HFFc6 (cell line): Measurements from ENCODE around the gene ZNF469. TPM values are rescaled to one million over a fixed set of nuclear protein-coding genes. Genes with fewer than 3 reads are reported as not detected.

Experiments
- DNase-seq: peaks from one replicate; pipeline ENCODE4 v3.0.0-alpha.2; 2018
- H3K27ac Mint-ChIP-seq: 2 replicates; pipeline ENCODE4 v1.8.0; 2020; ENCODE audit warnings: mild to moderate bottlenecking, mixed read lengths
- H3K27me3 Mint-ChIP-seq: 2 replicates; pipeline ENCODE4 v1.8.0; 2021; ENCODE audit warnings: mild to moderate bottlenecking, moderate library complexity, mixed read lengths; ENCODE audit not compliant: insufficient read depth
- H3K36me3 Mint-ChIP-seq: 2 replicates; pipeline ENCODE4 v1.8.0; 2021; ENCODE audit warnings: low read depth, mixed read lengths
- H3K4me1 Mint-ChIP-seq: 2 replicates; pipeline ENCODE4 v1.8.0; 2020; ENCODE audit warnings: low read depth, mixed read lengths
- H3K4me3 Mint-ChIP-seq: 2 replicates; pipeline ENCODE4 v1.8.0; 2020; ENCODE audit warnings: mild to moderate bottlenecking, moderate library complexity, mixed read lengths
- H3K9me3 Mint-ChIP-seq: 2 replicates; pipeline ENCODE4 v1.8.0; 2020; ENCODE audit warnings: mild to moderate bottlenecking, mixed read lengths
- total RNA-seq, 6 experiments: library from RNA; stranded (reverse); fragmentation: NEBNext Ultra II Directional; extraction: Animal tissue kit (Norgen Biotek cat#: 25700); gene quantifications; 2 replicates in 1 of 6; 3 replicates in 5 of 6; pipeline ENCODE4 v1.2.3, GENCODE V29; 2021
- TF ChIP-seq, protein P1 (sequence below): fragments of 200-600 bp; sonication (generic); IDR thresholded peaks from 2 replicates; pipeline ENCODE4 v1.5.0; 2021; ENCODE audit warnings: antibody characterized with exemption, mild to moderate bottlenecking

The ZNF469 gene
- total RNA-seq, 6 experiments from 2014 or later = 9.4 to 17.5 (median 10.1) TPM

DNA sequence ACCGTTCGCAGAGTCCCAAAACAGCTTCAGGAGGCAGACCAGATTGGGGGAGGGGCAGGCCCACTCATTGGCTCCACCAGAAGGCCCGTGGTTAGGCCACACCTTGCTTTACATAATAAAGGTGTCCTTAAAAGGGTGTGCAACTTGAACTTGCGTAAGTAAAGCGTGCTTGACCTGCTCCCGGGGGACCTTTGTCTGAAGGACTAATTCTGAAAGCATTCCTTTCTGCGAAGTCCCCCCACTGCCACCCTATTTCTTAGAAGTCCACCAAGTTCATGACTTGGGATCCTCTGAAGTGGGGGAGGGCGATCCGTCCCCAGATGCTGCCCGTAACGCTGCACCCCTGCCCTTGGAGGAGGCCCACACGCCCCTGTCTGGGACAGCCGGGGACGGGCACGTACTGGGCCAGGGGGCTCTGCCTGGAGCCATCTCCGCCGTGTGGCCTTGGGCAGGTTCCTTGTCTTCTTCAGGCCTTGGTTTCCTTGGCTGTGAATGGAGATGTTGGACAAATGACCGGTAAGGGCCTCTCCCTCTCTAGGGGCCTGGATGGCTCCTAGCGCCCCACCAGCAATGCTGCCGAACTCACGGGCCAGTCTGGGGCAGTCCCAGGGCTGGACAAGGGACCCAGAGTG, 823 bp upstream of the ZNF469 start:
- Mint-ChIP-seq H3K36me3 (peaks cover 7% of the 10 kb centered on the region; the same call in 1 of the 2 replicates), H3K4me1 (peaks cover 36% of the 10 kb centered on the region), H3K27ac (peak overlapping the region; percentile 92; the same call in 1 of the 2 replicates), H3K4me3 (peak overlapping the region; percentile 88), H3K9me3 (no peaks in the 10 kb centered on the region), H3K27me3 (no peaks in the 10 kb centered on the region; the same call in 1 of the 2 replicates)
- TF ChIP-seq, protein P1, sequence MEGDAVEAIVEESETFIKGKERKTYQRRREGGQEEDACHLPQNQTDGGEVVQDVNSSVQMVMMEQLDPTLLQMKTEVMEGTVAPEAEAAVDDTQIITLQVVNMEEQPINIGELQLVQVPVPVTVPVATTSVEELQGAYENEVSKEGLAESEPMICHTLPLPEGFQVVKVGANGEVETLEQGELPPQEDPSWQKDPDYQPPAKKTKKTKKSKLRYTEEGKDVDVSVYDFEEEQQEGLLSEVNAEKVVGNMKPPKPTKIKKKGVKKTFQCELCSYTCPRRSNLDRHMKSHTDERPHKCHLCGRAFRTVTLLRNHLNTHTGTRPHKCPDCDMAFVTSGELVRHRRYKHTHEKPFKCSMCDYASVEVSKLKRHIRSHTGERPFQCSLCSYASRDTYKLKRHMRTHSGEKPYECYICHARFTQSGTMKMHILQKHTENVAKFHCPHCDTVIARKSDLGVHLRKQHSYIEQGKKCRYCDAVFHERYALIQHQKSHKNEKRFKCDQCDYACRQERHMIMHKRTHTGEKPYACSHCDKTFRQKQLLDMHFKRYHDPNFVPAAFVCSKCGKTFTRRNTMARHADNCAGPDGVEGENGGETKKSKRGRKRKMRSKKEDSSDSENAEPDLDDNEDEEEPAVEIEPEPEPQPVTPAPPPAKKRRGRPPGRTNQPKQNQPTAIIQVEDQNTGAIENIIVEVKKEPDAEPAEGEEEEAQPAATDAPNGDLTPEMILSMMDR = no peak
- no peak for DNase-seq

DNA sequence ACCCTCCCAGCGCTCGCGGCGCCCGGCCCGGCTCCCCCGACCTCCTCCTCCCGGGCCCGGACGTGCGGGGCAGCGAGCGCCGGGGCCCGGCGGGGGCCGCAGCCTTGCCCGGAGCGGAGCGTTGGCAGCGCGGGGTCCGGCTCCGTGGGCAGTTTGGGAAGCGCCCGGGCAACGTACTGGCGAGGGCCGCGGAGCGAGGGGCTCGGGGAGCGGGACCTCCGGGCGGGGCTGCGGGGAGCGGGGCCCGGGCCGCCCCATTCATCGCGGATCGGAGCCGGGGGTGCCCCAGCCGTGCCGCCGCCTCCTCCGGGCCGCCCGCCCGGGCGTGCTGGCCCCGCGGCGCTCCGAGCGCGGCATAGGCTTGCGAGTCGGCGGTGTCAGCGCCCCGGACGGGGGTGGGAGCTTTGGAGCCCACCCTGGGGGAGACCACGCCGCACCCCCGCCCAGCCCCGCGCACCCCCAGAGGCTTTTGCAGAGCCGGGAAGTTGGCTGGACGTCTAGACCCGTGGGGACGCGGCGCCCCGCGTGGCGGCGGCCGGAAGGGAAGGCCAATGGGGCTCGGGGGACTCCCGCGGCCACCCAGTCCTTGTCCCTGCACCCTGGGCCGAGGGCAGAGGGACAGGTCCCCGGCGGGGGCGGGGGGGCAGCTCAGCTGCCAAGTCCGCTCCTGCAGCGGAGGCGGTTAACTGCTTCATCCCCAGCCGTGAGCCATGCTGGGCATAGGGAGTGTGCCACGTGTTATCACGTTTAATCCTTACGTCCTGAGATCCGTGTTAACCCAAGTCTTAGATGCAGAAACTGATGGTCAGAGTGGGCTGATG, 852 bp downstream of the ZNF469 start:
- peaks cover 7% of the 10 kb centered on the region; the same call in 1 of the 2 replicates for H3K36me3 Mint-ChIP-seq
- peak; percentile 33 for DNase-seq
- peaks cover 28% of the 10 kb centered on the region for H3K4me1 Mint-ChIP-seq
- H3K9me3 Mint-ChIP-seq = no peaks in the 10 kb centered on the region
- H3K27ac Mint-ChIP-seq = peak overlapping the region; percentile 83
- peak overlapping the region; percentile 86 for H3K4me3 Mint-ChIP-seq
- no peaks in the 10 kb centered on the region; the same call in none of the 2 replicates for H3K27me3 Mint-ChIP-seq
- TF ChIP-seq, protein P1 = peak; percentile 83

DNA sequence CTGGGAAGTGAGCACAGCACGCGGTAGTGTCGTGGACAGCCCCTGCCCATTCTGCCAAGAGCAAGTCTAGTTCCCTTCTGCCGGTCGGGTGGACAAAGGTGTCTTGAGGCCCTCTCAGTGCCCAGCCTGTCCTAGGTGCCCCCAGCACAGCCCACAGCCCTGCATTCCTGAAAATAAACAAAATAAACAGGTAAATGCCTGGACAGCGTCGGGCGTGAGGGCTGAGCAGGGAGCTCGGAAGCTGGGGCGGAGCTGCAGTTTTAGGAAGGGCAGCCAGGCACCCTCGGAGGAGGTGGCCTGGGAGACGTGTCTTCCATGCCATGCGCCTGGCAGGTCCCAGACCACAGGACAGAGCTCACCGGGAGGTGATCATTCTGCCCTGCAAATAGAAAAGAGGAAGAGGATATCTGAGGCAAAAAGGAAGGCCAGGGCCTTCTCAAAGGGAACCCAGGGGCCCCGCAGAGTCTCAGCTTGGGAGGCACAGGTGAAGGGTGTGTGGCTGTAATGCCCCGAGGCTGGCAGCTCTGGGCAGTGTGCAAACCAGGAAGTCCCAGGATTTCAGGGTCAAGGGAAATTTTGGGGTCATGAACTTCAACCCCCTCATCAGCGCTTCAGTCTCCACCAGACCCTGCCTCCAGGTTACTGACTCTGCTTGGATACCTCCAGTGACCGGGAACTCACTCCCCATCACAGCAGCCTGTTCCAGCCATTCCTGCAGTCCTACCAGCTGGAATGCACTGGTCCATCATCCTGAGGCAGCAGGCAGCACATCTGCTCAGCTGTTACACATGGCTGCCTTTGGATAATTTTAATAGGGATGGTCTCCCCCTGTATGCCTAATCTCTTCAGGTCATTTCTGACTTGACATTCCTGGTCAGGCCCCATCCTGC, 1.7 kb downstream of the ZNF469 start:
- Mint-ChIP-seq H3K9me3 (no peaks in the 10 kb centered on the region), H3K4me3 (peak overlapping the region; percentile 86), H3K36me3 (peaks cover 7% of the 10 kb centered on the region; the same call in 1 of the 2 replicates), H3K27me3 (no peaks in the 10 kb centered on the region; the same call in none of the 2 replicates), H3K4me1 (peaks cover 28% of the 10 kb centered on the region), H3K27ac (peak overlapping the region; percentile 83)
- DNase-seq = no peak
- TF ChIP-seq, protein P1 = no peak

DNA sequence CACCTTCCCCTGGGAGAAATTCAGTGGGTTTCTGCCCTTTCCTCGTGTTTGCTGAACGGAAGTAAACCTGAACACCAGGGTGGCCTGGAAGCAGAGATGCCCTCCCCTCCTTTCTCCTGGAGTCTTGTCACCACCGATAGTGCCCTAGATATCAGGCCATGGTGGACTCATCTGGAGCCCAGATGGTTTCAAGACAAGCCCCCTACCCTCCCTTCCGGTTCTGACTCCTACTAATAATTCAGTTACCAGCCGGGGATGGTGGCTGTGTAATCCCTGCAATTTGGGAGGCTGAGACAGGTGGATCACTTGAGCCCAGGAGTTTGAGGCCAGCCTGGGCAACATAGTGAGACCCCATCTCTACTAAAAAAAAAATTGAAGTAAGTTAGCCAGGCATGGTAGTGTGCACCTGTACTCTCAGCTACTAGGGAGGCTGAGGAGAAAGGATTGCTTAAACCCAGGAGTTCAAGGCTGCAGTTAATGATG, 2.4 kb downstream of the ZNF469 start:
- H3K36me3 Mint-ChIP-seq = peaks cover 7% of the 10 kb centered on the region; the same call in 1 of the 2 replicates
- no peaks in the 10 kb centered on the region; the same call in none of the 2 replicates for H3K27me3 Mint-ChIP-seq
- DNase-seq = no peak
- TF ChIP-seq, protein P1 = no peak
- peaks cover 28% of the 10 kb centered on the region for H3K4me1 Mint-ChIP-seq
- peak overlapping the region; percentile 86; the same call in 1 of the 2 replicates for H3K4me3 Mint-ChIP-seq
- H3K27ac Mint-ChIP-seq = peak overlapping the region; percentile 83; the same call in 1 of the 2 replicates
- no peaks in the 10 kb centered on the region for H3K9me3 Mint-ChIP-seq
